MG63 (cell line): Measurements from ENCODE around the gene ARRDC3. TPM values are rescaled to one million over a fixed set of nuclear protein-coding genes. Genes with fewer than 3 reads are reported as not detected.
"Not testable (repeated sequence)": the region's sequence is repeated elsewhere in the genome, so short reads cannot be mapped to it uniquely, and the experiment has no call there.

Experiments used
- DNase-seq: peaks from one replicate; pipeline ENCODE4 v3.0.0-alpha.2; 2020
- H3K27me3 ChIP-seq: fragments of 250-450 bp; sonication (Bioruptor Pico); 2 replicates; pipeline ENCODE4 v1.5.1; 2020; ENCODE audit warnings: mild to moderate bottlenecking, moderate library complexity
- H3K36me3 ChIP-seq: fragments of 250-450 bp; sonication (Bioruptor Pico); 2 replicates; pipeline ENCODE4 v1.5.1; 2020; ENCODE audit warnings: mild to moderate bottlenecking, moderate library complexity
- H3K4me3 ChIP-seq: fragments of 250-450 bp; sonication (Bioruptor Pico); 2 replicates; pipeline ENCODE4 v1.5.1; 2020; ENCODE audit warnings: mild to moderate bottlenecking, moderate library complexity
- H3K9me3 ChIP-seq: fragments of 250-450 bp; sonication (Bioruptor Pico); 2 replicates; pipeline ENCODE4 v1.5.1; 2020; ENCODE audit warnings: mild to moderate bottlenecking, moderate library complexity
- total RNA-seq: library from RNA; depleted of rRNA; stranded (reverse); fragments of >200 nt; shearing (Covaris generic); gene quantifications from 2 replicates; pipeline ENCODE4 v1.2.3, GENCODE V29; 2014; ENCODE audit warnings: low replicate concordance

ARRDC3 gene
- total RNA-seq, 1 experiment from 2014 or later, result 66.1 TPM

- H3K9me3 ChIP-seq, result peaks cover 3% of the 10 kb centered on the region
- no peaks in the 10 kb centered on the region for H3K27me3 ChIP-seq
- DNase-seq, result no peak
- no peak overlapping the region for H3K4me3 ChIP-seq
- H3K36me3 ChIP-seq, result no peaks in the 10 kb centered on the region
These were observed 39.2 kb downstream of the ARRDC3 start for GRCh38 chr5:91343916-91344315.

GRCh38 chr5:91342931-91343330, 40.2 kb downstream of the ARRDC3 start:
- H3K4me3 ChIP-seq, H3K27me3 ChIP-seq, H3K9me3 ChIP-seq, DNase-seq, H3K36me3 ChIP-seq: not testable (repeated sequence)

GRCh38 chr5:91341154-91341553, 42.0 kb downstream of the ARRDC3 start:
- Histone ChIP-seq H3K4me3 (no peak overlapping the region), H3K27me3 (no peaks in the 10 kb centered on the region), H3K36me3 (no peaks in the 10 kb centered on the region), H3K9me3 (no peaks in the 10 kb centered on the region)
- no peak for DNase-seq

GRCh38 chr5:91340532-91340931, 42.6 kb downstream of the ARRDC3 start:
- Histone ChIP-seq H3K27me3 (no peaks in the 10 kb centered on the region), H3K9me3 (no peaks in the 10 kb centered on the region), H3K4me3 (no peak overlapping the region), H3K36me3 (no peaks in the 10 kb centered on the region)
- no peak for DNase-seq

- DNase-seq, result peak; percentile 25
- Histone ChIP-seq H3K27me3 (no peaks in the 10 kb centered on the region), H3K9me3 (no peaks in the 10 kb centered on the region), H3K4me3 (no peak overlapping the region), H3K36me3 (no peaks in the 10 kb centered on the region)
These were observed 43.9 kb downstream of the ARRDC3 start for GRCh38 chr5:91339063-91339705.

- H3K36me3 ChIP-seq, result no peaks in the 10 kb centered on the region
- no peaks in the 10 kb centered on the region for H3K27me3 ChIP-seq
- DNase-seq, result peak; percentile 8
- no peak overlapping the region for H3K4me3 ChIP-seq
- H3K9me3 ChIP-seq, result no peaks in the 10 kb centered on the region
These were observed 50.7 kb downstream of the ARRDC3 start for GRCh38 chr5:91332267-91333045.

- no peak for DNase-seq
- Histone ChIP-seq H3K27me3 (no peaks in the 10 kb centered on the region), H3K4me3 (no peak overlapping the region), H3K9me3 (no peaks in the 10 kb centered on the region), H3K36me3 (no peaks in the 10 kb centered on the region)
These were observed 51.4 kb downstream of the ARRDC3 start for GRCh38 chr5:91331705-91332104.

GRCh38 chr5:91329283-91329682, 53.8 kb downstream of the ARRDC3 start:
- Histone ChIP-seq H3K27me3 (no peaks in the 10 kb centered on the region), H3K4me3 (no peak overlapping the region), H3K9me3 (no peaks in the 10 kb centered on the region), H3K36me3 (no peaks in the 10 kb centered on the region)
- no peak for DNase-seq

GRCh38 chr5:91328743-91329142, 54.4 kb downstream of the ARRDC3 start:
- H3K9me3 ChIP-seq, result no peaks in the 10 kb centered on the region
- no peaks in the 10 kb centered on the region for H3K36me3 ChIP-seq
- H3K27me3 ChIP-seq, result no peaks in the 10 kb centered on the region
- DNase-seq, result no peak
- H3K4me3 ChIP-seq, result no peak overlapping the region

GRCh38 chr5:91322981-91323380, 60.1 kb downstream of the ARRDC3 start:
- not testable (repeated sequence) for H3K36me3 ChIP-seq, DNase-seq, H3K27me3 ChIP-seq, H3K9me3 ChIP-seq, H3K4me3 ChIP-seq

- no peak for DNase-seq
- no peak overlapping the region for H3K4me3 ChIP-seq
- no peaks in the 10 kb centered on the region for H3K9me3 ChIP-seq
- H3K36me3 ChIP-seq, result no peaks in the 10 kb centered on the region
- no peaks in the 10 kb centered on the region for H3K27me3 ChIP-seq
These were observed 63.5 kb downstream of the ARRDC3 start for GRCh38 chr5:91319667-91320066.

GRCh38 chr5:91318724-91319123, 64.4 kb downstream of the ARRDC3 start:
- Histone ChIP-seq H3K27me3 (no peaks in the 10 kb centered on the region), H3K36me3 (no peaks in the 10 kb centered on the region), H3K9me3 (no peaks in the 10 kb centered on the region), H3K4me3 (no peak overlapping the region)
- no peak for DNase-seq
